Mucosa of descending colon (tissue), 3 donors: ENCODE measurements around the gene R3HDML. TPM values are rescaled to one million over a fixed set of nuclear protein-coding genes. Genes with fewer than 3 reads are reported as not detected.
"Not testable (repeated sequence)": the region's sequence is repeated elsewhere in the genome, so short reads cannot be mapped to it uniquely, and the experiment has no call there.

ENCODE experiments used
- ATAC-seq: fragments of 200-7000 bp; cut with Tn5 transposase; one replicate; pipeline ENCODE4 v1.9.1; 2020; ENCODE audit warnings: mild to moderate bottlenecking, moderate library complexity
- DNase-seq, 3 donors: peaks; one replicate each; pipeline ENCODE4 v3.0.0-alpha.2; 2020
- H3K36me3 ChIP-seq: fragments of 200-600 bp; one replicate; pipeline ENCODE4 v1.8.0; 2021; ENCODE audit warnings: low read depth, mild to moderate bottlenecking
- H3K4me1 ChIP-seq: fragments of 200-600 bp; one replicate; pipeline ENCODE4 v1.8.0; 2021; ENCODE audit warnings: low read depth, mild to moderate bottlenecking
- H3K4me3 ChIP-seq: fragments of 200-600 bp; one replicate; pipeline ENCODE4 v1.8.0; 2021; ENCODE audit warnings: mild to moderate bottlenecking
- H3K9me3 ChIP-seq: fragments of 200-600 bp; one replicate; pipeline ENCODE4 v1.8.0; 2021; ENCODE audit warnings: mild to moderate bottlenecking
- CTCF ChIP-seq: fragments of 200-600 bp; IDR thresholded peaks from one replicate; pipeline ENCODE4 v1.8.0; 2022; ENCODE audit warnings: antibody characterized with exemption, mild to moderate bottlenecking
- intact Hi-C, 2 donors: fragments of 100-400 bp; cut with DNase I in 1 of 2; cut with micrococcal nuclease in 1 of 2; formaldehyde crosslinking; loops; one replicate each; pipeline versions ENCODE4 v1.11.0 to v1.11.1; 2022; cut with DNase I, micrococcal nuclease
- total RNA-seq, 3 donors: library from RNA; stranded (reverse); fragmentation: NEBNext Ultra II Directional in 2 of 3; extraction: Animal tissue kit (Norgen Biotek cat#: 25700) in 2 of 3; gene quantifications; one replicate each; pipeline versions ENCODE4 v1.2.1 to v1.2.4, GENCODE V29; 2021 to 2023
- donor health status: DM: no; HTN: no; CAD: no; lungs with moderate emphysema.
- donor health status: DM: no; HTN: no; CAD: no.
- donor health status: DM: no; HTN: yes; CAD: no.

The R3HDML gene
- total RNA-seq, 3 donors from 2014 or later, result not detected

GRCh38 chr20:44345147-44345546 lies 8.3 kb downstream of the R3HDML start:
- DNase-seq, result no peak
- TF ChIP-seq CTCF, result no peak
- peak; percentile 54 for ATAC-seq
- Histone ChIP-seq H3K9me3 (no peaks in the 10 kb centered on the region), H3K4me3 (no peak overlapping the region), H3K36me3 (no peaks in the 10 kb centered on the region), H3K4me1 (peaks cover 6% of the 10 kb centered on the region)
- intact Hi-C loops, result no loop called here

- H3K4me1 ChIP-seq, DNase-seq, H3K9me3 ChIP-seq, intact Hi-C loops, H3K4me3 ChIP-seq, ATAC-seq, H3K36me3 ChIP-seq: not testable (repeated sequence)
These were observed 9.1 kb downstream of the R3HDML start for GRCh38 chr20:44345941-44346340.

- DNase-seq (no peak), ATAC-seq (no peak)
- intact Hi-C loops, result no loop called here
- no peaks in the 10 kb centered on the region for H3K36me3 ChIP-seq
- H3K9me3 ChIP-seq, result no peaks in the 10 kb centered on the region
- H3K4me1 ChIP-seq, result peaks cover 11% of the 10 kb centered on the region
- H3K4me3 ChIP-seq, result no peak overlapping the region
- TF ChIP-seq CTCF, result no peak
These were observed 11.4 kb downstream of the R3HDML start for GRCh38 chr20:44348168-44348659.

- DNase-seq, result no peak
- TF ChIP-seq CTCF, result no peak
- no peaks in the 10 kb centered on the region for H3K36me3 ChIP-seq
- no peak overlapping the region for H3K4me3 ChIP-seq
- ATAC-seq, result no peak
- peaks cover 12% of the 10 kb centered on the region for H3K4me1 ChIP-seq
- intact Hi-C loops, result no loop called here
- H3K9me3 ChIP-seq, result no peaks in the 10 kb centered on the region
These were observed 12.5 kb downstream of the R3HDML start for GRCh38 chr20:44349349-44349748.

GRCh38 chr20:44350567-44350966 lies 13.7 kb downstream of the R3HDML start:
- Histone ChIP-seq H3K4me1 (peaks cover 10% of the 10 kb centered on the region), H3K4me3 (no peak overlapping the region), H3K36me3 (no peaks in the 10 kb centered on the region), H3K9me3 (no peaks in the 10 kb centered on the region)
- TF ChIP-seq CTCF, result no peak
- intact Hi-C loops, result no loop called here
- DNase-seq, result no peak
- no peak for ATAC-seq

- peak overlapping the region; percentile 52 for H3K4me3 ChIP-seq
- H3K9me3 ChIP-seq, result no peaks in the 10 kb centered on the region
- DNase-seq, result peak in 1 of 3 donors; percentile 89
- intact Hi-C loops, result no loop called here
- H3K4me1 ChIP-seq, result peaks cover 13% of the 10 kb centered on the region
- peak; percentile 88 for ATAC-seq
- TF ChIP-seq CTCF, result no peak
- H3K36me3 ChIP-seq, result no peaks in the 10 kb centered on the region
These were observed 18.2 kb downstream of the R3HDML start for GRCh38 chr20:44354979-44355497.
